ENCODE data around the gene SEBOX. TPM values are rescaled to one million over a fixed set of nuclear protein-coding genes. Genes with fewer than 3 reads are reported as not detected.

SEBOX gene
- total and polyA plus RNA-seq, 2 experiments from 2014 or later = not detected

- TF ChIP-seq ZNF462 (CRISPR knock-in tag; IDR thresholded peaks at IDR 0.05) (no peak), NANOG (IDR thresholded peaks at IDR 0.05; ENCODE audit: borderline replicate concordance) (no peak), EZH2phosphoT487 (IDR thresholded peaks at IDR 0.05; ENCODE audit: unreplicated experiment) (no peak), CREB1 (CRISPR knock-in tag; IDR thresholded peaks at IDR 0.05; ENCODE audit: low read depth) (no peak)
These were observed 26.0 kb upstream of the SEBOX start (continued) for GRCh38 chr17:28390984-28391383.

GRCh38 chr17:28390563-28390962 lies 25.6 kb upstream of the SEBOX start:
- ATAC-seq (no peak), DNase-seq (ENCODE audit: low spot score) (no peak)
- H3K4me1 Mint-ChIP-seq = peaks cover under 1% of the 10 kb centered on the region; the same call in 1 of the 3 replicates
- Histone ChIP-seq H4K20me1 (replicated peaks; ENCODE audit: insufficient read depth) (no peaks in the 10 kb centered on the region; the same call in 1 of the 2 replicates), H3K36me3 (ENCODE audit: insufficient read depth) (no peaks in the 10 kb centered on the region), H3K9me2 (ENCODE audit: insufficient read depth) (no peaks in the 10 kb centered on the region), H3K4me3 (no peak overlapping the region), H3F3A (replicated peaks; ENCODE audit: low read depth) (no peaks in the 10 kb centered on the region), H3K4me1 (ENCODE audit: insufficient read depth) (no peaks in the 10 kb centered on the region; the same call in 1 of the 2 replicates), H2AFZ (no peak overlapping the region), H3K79me2 (replicated peaks; ENCODE audit: insufficient read depth) (no peaks in the 10 kb centered on the region), H3K4me2 (no peak overlapping the region), H3K27ac (ENCODE audit: low read depth) (no peak overlapping the region), H3K27me3 (ENCODE audit: insufficient read depth) (peaks cover 10% of the 10 kb centered on the region)
- peaks cover 13% of the 10 kb centered on the region for H3K36me3 Mint-ChIP-seq (ENCODE audit: low read depth)
- H3K27me3 Mint-ChIP-seq (ENCODE audit: insufficient read depth, low read depth, poor library complexity) = peaks cover 7% of the 10 kb centered on the region
- no peak overlapping the region for H3K27ac Mint-ChIP-seq
- no peak overlapping the region for H3K4me3 Mint-ChIP-seq
- no peaks in the 10 kb centered on the region for H3K9me3 Mint-ChIP-seq
- TF ChIP-seq CREB1 (CRISPR knock-in tag; IDR thresholded peaks at IDR 0.05; ENCODE audit: low read depth) (no peak), CTCF (conservative IDR thresholded peaks at IDR 0.05; ENCODE audit: low read depth in 2 of 2) (no peak), EZH2phosphoT487 (IDR thresholded peaks at IDR 0.05; ENCODE audit: unreplicated experiment) (no peak), ZNF114 (CRISPR knock-in tag; IDR thresholded peaks at IDR 0.05) (no peak), ETS1 (IDR thresholded peaks at IDR 0.05) (no peak), JUNB (IDR thresholded peaks at IDR 0.05; ENCODE audit: unreplicated experiment) (no peak), NANOG (IDR thresholded peaks at IDR 0.05; ENCODE audit: borderline replicate concordance) (no peak), REST (IDR thresholded peaks at IDR 0.05; ENCODE audit: unreplicated experiment) (no peak), STAT1 (IDR thresholded peaks at IDR 0.05; ENCODE audit: unreplicated experiment) (no peak), POLR2AphosphoS5 (IDR thresholded peaks at IDR 0.05; ENCODE audit: low read depth) (no peak), EZH2 (IDR thresholded peaks at IDR 0.05; ENCODE audit: low read depth, unreplicated experiment) (no peak)
